OCI-LY3 (cell line): ENCODE results near the gene CSRNP3.

Experiments
- H2AFZ ChIP-seq: fragments of 200-600, 300-600 bp; shearing (Covaris generic); 2 replicates; pipeline ENCODE4 v1.6.0; 2014; ENCODE audit warnings: antibody characterized with exemption, low read depth, low read length
- H3K27ac ChIP-seq: fragments of 200-600, 300-600 bp; sonication (generic); 2 replicates; pipeline ENCODE4 v1.5.1; 2014; ENCODE audit warnings: mild to moderate bottlenecking, low read length, moderate library complexity, mixed read lengths
- H3K27me3 ChIP-seq: fragments of 200-600, 300-600 bp; sonication (generic); 2 replicates; pipeline ENCODE4 v1.6.1; 2014; ENCODE audit warnings: low read depth, low read length, mixed read lengths
- H3K36me3 ChIP-seq: fragments of 200-600, 300-600 bp; sonication (generic); replicated peaks from 2 replicates; pipeline ENCODE3; 2014; ENCODE audit warnings: low read depth, low read length, mixed read lengths
- H3K4me1 ChIP-seq: fragments of 300-600, 200-600 bp; sonication (generic); 2 replicates; pipeline ENCODE4 v1.6.1; 2014; ENCODE audit warnings: low read length, mixed read lengths
- H3K4me2 ChIP-seq: fragments of 200-600, 300-600 bp; sonication (generic); 2 replicates; pipeline ENCODE4 v1.6.1; 2014; ENCODE audit warnings: low read length, mixed read lengths
- H3K4me3 ChIP-seq: fragments of 300-600, 200-600 bp; sonication (generic); 2 replicates; pipeline ENCODE4 v1.5.1; 2014; ENCODE audit warnings: antibody characterized with exemption, mild to moderate bottlenecking, low read length, moderate library complexity
- H3K79me2 ChIP-seq: fragments of 300-600, 200-600 bp; shearing (Covaris generic); 2 replicates; pipeline ENCODE4 v1.6.1; 2014; ENCODE audit warnings: mild to moderate bottlenecking, low read length, mixed read lengths
- H3K9ac ChIP-seq: fragments of 300-600, 200-600 bp; shearing (Covaris generic); 2 replicates; pipeline ENCODE4 v1.6.0; 2014; ENCODE audit warnings: mild to moderate bottlenecking, low read length, moderate library complexity
- H3K9me3 ChIP-seq: fragments of 200-600, 300-600 bp; shearing (Covaris generic); 2 replicates; pipeline ENCODE4 v1.6.1; 2014; ENCODE audit warnings: low read length, mixed read lengths; ENCODE audit not compliant: insufficient read depth
- H4K20me1 ChIP-seq: fragments of 200-600, 300-600 bp; sonication (generic); 2 replicates; pipeline ENCODE4 v1.6.1; 2016; ENCODE audit warnings: low read length, mixed read lengths; ENCODE audit not compliant: insufficient read depth
- EZH2phosphoT487 ChIP-seq: fragments of 200-600 bp; shearing (Covaris generic); IDR thresholded peaks from 2 replicates; pipeline ENCODE4 v1.6.1; 2018; ENCODE audit warnings: antibody characterized with exemption, mixed run types, low read depth
- TF ChIP-seq, protein P1 (sequence below): fragments of 200-600, 300-600 bp; sonication (generic); IDR thresholded peaks from 2 replicates; pipeline ENCODE4 v1.5.1; 2014; ENCODE audit warnings: antibody characterized with exemption, low read length, low read depth

CSRNP3 gene

DNA sequence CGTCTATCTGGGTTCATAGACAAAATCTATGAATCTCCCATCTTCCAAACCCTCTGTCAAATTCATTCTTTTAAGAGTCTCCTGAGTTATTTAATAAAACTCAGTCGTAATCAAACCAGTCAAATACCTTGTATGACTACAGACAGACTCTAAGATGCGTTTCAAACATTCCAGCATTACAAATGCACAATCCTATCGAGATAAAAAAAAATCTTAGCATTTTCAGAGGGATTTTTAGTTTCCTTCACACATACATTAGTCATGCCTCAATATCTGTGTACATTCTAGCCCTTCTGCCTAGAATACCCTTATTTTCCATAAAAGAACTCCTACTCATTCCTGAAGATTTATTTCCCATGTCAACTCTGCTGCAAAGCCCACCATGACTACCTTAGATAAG is 96.5 kb downstream of the CSRNP3 start:
- Histone ChIP-seq H4K20me1 (no peaks in the 10 kb centered on the region), H3K9me3 (no peaks in the 10 kb centered on the region), H2AFZ (no peak overlapping the region), H3K79me2 (no peaks in the 10 kb centered on the region), H3K27ac (no peak overlapping the region), H3K4me3 (no peak overlapping the region), H3K27me3 (0 out of 2 replicates have a peak, but pooled peaks cover 4% of the 10 kb centered on the region), H3K9ac (no peak overlapping the region), H3K36me3 (no peaks in the 10 kb centered on the region), H3K4me2 (no peak overlapping the region), H3K4me1 (no peaks in the 10 kb centered on the region)
- no peak for TF ChIP-seq EZH2phosphoT487
- TF ChIP-seq, protein P1, sequence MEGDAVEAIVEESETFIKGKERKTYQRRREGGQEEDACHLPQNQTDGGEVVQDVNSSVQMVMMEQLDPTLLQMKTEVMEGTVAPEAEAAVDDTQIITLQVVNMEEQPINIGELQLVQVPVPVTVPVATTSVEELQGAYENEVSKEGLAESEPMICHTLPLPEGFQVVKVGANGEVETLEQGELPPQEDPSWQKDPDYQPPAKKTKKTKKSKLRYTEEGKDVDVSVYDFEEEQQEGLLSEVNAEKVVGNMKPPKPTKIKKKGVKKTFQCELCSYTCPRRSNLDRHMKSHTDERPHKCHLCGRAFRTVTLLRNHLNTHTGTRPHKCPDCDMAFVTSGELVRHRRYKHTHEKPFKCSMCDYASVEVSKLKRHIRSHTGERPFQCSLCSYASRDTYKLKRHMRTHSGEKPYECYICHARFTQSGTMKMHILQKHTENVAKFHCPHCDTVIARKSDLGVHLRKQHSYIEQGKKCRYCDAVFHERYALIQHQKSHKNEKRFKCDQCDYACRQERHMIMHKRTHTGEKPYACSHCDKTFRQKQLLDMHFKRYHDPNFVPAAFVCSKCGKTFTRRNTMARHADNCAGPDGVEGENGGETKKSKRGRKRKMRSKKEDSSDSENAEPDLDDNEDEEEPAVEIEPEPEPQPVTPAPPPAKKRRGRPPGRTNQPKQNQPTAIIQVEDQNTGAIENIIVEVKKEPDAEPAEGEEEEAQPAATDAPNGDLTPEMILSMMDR = no peak

DNA sequence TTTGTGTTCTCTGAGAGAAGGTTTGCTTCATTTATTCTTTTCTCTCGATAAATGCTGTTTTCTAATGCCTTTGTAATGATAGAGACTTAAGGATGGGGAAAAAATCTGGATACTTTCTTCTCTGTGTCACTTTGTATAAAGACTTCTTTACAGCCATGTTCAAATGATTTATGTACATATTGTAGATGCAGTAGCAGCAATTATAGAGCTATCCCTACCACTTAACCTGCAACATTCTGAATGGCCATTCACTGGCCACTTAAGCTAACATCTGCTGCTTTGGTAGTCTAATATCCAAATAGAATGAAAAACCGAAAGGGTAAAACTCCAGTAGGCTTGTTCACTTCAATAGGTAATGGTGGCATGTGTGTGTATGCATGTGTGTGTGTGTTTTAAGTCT is 97.8 kb downstream of the CSRNP3 start:
- Histone ChIP-seq H3K4me1 (no peaks in the 10 kb centered on the region), H3K79me2 (no peaks in the 10 kb centered on the region), H3K27ac (no peak overlapping the region), H3K36me3 (no peaks in the 10 kb centered on the region), H3K4me2 (no peak overlapping the region), H2AFZ (no peak overlapping the region), H4K20me1 (no peaks in the 10 kb centered on the region), H3K9me3 (no peaks in the 10 kb centered on the region), H3K27me3 (0 out of 2 replicates have a peak, but pooled peaks cover 4% of the 10 kb centered on the region), H3K9ac (no peak overlapping the region), H3K4me3 (no peak overlapping the region)
- no peak for TF ChIP-seq EZH2phosphoT487
- TF ChIP-seq, protein P1 = no peak

DNA sequence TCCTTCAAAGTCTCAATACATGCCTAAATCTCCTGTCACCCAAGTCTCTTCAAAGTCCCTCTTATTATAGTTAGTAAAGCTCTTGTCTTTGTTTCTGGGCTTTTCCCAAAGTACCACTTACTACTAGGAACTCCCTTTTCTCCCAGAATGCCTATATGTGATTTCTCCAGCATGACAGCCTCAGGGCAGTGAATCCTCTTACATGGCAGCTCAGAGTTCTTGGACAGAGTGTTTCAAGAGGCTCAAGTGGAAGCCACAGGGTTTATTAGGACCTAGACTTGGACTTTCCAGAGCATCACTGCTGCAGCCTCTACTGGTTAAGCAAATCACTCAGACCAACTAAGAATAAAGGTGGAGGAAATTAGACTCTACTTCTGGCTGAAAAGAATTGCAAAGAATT is 98.9 kb downstream of the CSRNP3 start:
- Histone ChIP-seq H3K27me3 (0 out of 2 replicates have a peak, but pooled peaks cover 4% of the 10 kb centered on the region), H3K4me1 (no peaks in the 10 kb centered on the region), H3K27ac (no peak overlapping the region), H2AFZ (no peak overlapping the region), H3K9ac (no peak overlapping the region), H3K36me3 (no peaks in the 10 kb centered on the region), H4K20me1 (no peaks in the 10 kb centered on the region), H3K4me3 (no peak overlapping the region), H3K9me3 (no peaks in the 10 kb centered on the region), H3K79me2 (no peaks in the 10 kb centered on the region), H3K4me2 (no peak overlapping the region)
- TF ChIP-seq, protein P1 = no peak
- TF ChIP-seq EZH2phosphoT487 = no peak

DNA sequence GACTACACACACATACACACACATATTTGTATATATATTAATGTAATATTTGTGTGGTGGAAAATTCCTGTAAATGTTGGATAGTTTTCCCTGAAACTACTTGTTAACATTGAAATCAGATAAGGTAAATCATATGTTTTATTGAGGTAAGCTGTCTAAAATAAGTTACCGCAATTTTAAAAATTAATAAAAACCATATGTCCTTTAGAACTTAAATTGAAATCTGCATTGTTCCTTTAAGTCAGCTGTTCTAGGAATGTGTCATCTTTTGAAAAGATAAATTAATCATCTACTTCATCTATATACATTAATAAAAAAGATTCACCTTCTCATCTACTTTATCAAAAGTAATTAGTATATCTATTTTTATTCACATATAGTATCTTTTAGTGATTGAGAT is 102.0 kb downstream of the CSRNP3 start:
- Histone ChIP-seq H3K4me3 (no peak overlapping the region), H3K27ac (no peak overlapping the region), H4K20me1 (no peaks in the 10 kb centered on the region), H3K79me2 (no peaks in the 10 kb centered on the region), H3K9ac (no peak overlapping the region), H3K4me2 (no peak overlapping the region), H2AFZ (no peak overlapping the region), H3K4me1 (peaks cover 3% of the 10 kb centered on the region; the same call in 1 of the 2 replicates), H3K36me3 (no peaks in the 10 kb centered on the region), H3K9me3 (no peaks in the 10 kb centered on the region), H3K27me3 (0 out of 2 replicates have a peak, but pooled peaks cover 4% of the 10 kb centered on the region)
- TF ChIP-seq, protein P1 = no peak
- no peak for TF ChIP-seq EZH2phosphoT487
